AML-193 (cell line): ENCODE results near the gene OR6K6.
A peak's percentile ranks its signal among the peaks of the same experiment; 100 is the strongest.

Experiments used
- DNase-seq, 2 experiments: peaks; one replicate each; lab custom pipeline; 2025; lab: John Stamatoyannopoulos, UW

The OR6K6 gene

GRCh38 chr1:158801396-158801795 lies 46.9 kb downstream of the OR6K6 start:
- peak in 1 of 2 experiments; percentile 2 for DNase-seq

GRCh38 chr1:158803678-158804077 lies 49.2 kb downstream of the OR6K6 start:
- no peak for DNase-seq
